HuH-7.5 (cell line): ENCODE measurements around the gene ADK.
A peak's percentile ranks its signal among the peaks of the same experiment; 100 is the strongest.
"Not testable (repeated sequence)": the region's sequence is repeated elsewhere in the genome, so short reads cannot be mapped to it uniquely, and the experiment has no call there.

Source experiments
- DNase-seq: peaks from one replicate; pipeline ENCODE4 v3.0.0; 2011; ENCODE audit warnings: low spot score

ADK gene

DNA sequence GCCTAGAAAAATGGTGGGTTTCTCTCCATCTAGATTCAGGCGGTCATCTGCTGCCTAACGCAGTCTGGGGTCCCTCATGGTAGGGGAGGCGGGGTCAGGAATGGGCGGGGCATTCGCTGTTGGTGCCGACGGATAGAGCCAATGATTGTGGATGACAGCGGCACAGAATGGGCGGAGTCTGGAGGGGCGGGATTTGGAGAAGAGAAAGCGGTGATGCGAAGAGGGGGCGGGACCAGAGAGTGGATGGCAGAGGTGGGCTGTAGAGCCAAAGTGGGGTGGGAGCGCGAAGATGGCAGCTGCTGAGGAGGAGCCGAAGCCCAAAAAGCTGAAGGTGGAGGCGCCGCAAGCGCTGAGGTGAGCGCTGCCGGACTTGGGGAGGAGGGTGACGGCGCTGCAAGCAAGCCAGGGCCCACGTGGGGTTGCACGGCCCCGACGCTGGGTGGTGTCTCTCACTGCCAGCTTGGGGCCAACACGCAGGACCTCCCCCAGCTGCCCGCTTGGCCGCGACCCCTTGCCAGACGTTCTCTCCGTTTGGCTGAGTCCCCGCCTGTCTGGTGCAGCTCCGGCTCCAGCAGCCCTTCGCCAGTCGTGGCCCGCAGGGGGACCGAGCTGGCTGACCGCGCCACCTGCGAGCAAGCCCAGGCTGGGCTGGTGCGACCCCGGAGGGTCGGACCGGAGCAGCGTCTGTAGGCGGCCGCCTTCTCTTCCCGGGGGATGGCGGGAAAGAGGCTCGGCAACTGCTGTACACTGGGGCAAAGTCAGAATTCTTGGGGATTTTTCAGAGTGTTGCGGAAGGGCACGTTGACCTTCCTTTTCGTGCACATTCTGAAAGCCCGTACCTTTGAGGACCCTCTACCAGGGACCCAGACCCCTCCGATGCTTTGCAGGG, at the start of gene ADK:
TSS of gene ADK (plus strand) at position 232 of the 889 bp plus-strand sequence. CDS start at position 290, 58 bp downstream.
- peak; percentile 76 for DNase-seq

- DNase-seq: peak; percentile 18
Measured at GRCh38 chr10:74103560-74104258, 47.3 kb upstream of the ADK start.

DNA sequence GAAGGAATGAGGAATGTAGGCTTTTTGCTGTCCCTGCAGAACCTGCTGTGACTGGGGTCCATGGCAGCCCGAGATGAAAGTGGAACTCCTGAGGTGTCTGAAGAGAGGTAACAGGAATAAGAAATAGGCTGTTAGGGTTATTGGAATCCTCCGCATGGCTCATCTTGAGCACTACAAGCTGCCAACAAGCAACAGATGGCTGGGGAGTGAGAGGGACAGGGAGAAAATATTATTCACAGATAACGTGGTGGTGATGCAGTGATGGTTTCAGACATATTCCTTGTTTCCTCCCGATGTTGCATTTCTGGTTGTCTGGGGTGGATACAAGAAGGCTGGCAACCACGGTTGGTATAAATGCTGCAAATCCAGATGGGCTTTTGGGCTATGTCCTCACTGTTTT, 46.5 kb upstream of the ADK start:
- DNase-seq: no peak

DNA sequence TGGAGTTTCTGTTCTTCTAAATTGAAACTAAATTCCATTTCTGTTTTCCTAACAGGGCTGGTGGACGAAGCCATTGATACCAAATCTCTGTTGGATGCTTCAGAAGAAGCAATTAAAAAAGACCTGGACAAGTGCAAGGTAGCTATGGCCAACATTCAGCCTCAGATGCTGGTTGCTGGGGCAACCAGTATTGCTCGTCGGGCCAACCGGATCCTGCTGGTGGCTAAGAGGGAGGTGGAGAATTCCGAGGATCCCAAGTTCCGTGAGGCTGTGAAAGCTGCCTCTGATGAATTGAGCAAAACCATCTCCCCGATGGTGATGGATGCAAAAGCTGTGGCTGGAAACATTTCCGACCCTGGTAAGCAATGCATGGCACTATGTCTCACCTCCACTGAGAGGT, 46.0 kb upstream of the ADK start:
- no peak for DNase-seq

- DNase-seq: no peak
Measured at GRCh38 chr10:74107391-74107790, 43.6 kb upstream of the ADK start.

DNA sequence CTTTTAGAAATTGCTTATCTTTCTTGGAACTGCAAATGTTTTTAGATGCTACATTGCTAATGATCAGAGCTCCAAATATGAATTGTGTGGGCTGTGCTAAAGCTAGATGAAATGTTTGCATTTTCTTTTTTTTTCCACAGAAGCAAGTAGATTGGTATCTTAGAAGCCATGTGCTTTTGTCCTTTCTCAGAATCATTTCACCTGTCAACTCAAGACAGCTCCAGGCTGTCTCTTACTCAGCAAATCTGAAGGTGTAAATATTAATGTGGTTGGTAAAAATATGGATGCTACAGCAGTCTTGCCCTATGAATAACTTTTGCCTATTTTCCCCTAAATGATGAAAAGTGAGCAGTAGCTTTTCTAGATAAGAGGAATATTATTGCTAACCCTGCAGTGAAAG, 41.6 kb upstream of the ADK start:
- DNase-seq: no peak

GRCh38 chr10:74110120-74110519, 40.9 kb upstream of the ADK start:
- no peak for DNase-seq

DNA sequence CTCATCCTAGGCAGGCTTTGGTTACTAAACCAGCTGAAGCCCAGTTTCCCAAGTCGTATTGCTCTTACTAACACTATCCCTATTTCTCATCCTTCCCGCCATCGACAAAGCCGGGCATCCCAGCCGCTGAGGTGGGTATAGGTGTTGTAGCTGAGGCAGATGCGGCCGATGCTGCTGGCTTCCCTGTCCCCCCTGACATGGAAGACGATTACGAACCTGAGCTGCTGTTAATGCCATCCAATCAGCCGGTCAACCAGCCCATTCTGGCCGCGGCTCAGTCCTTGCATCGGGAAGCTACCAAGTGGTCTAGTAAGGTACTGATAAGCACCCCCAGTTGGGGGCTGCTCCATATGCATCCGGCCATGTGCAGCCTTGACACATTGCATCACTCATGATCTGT, 39.2 kb upstream of the ADK start:
- no peak for DNase-seq

GRCh38 chr10:74113546-74113945, 37.5 kb upstream of the ADK start:
- no peak for DNase-seq

DNA sequence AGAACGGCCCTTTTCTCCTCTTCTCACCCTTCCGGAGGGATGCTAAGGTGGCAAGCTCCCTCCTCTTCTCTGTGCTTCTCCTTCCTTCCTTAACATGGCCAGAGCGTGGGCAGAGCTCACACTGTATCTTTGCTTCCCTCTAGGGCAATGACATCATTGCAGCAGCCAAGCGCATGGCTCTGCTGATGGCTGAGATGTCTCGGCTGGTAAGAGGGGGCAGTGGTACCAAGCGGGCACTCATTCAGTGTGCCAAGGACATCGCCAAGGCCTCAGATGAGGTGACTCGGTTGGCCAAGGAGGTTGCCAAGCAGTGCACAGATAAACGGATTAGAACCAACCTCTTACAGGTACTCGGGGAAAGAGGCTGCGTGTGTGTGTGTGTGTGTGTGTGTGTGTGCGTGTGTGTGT, 37.0 kb upstream of the ADK start:
- DNase-seq: no peak

DNA sequence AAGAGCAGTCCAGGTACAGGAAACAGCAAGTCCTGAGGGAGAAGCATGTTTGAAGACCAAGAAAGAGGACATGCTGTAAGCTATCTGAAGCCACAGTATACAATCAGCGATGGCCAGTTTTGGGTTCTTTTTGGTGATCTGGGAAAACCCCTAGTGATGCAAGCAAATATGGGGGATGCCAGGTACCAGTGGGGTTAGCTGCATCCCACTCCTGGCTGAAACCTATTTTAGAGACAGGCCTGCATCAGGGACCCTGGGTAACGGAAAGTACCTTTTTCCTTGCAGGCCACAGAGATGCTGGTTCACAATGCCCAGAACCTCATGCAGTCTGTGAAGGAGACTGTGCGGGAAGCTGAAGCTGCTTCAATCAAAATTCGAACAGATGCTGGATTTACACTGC, 33.3 kb upstream of the ADK start:
- DNase-seq: no peak

DNA sequence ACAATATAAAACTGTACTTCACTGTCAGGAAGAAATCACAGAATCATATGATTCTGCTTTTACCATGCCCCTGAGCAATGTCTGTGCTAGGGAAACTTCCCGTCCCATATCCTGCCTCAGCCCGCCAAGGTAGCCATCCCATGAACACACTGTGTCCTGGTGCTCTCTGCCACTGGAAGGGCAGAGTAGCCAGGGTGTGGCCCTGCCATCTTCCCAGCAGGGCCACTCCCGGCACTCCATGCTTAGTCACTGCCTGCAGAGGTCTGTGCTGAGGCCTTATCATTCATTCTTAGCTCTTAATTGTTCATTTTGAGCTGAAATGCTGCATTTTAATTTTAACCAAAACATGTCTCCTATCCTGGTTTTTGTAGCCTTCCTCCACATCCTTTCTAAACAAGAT, 32.2 kb upstream of the ADK start:
- no peak for DNase-seq

GRCh38 chr10:74120911-74121310, 30.1 kb upstream of the ADK start:
- DNase-seq: no peak

GRCh38 chr10:74121368-74121767, 29.7 kb upstream of the ADK start:
- no peak for DNase-seq

- no peak for DNase-seq
Measured at GRCh38 chr10:74122060-74122459, 29.0 kb upstream of the ADK start.

GRCh38 chr10:74123081-74123480, 27.9 kb upstream of the ADK start:
- no peak for DNase-seq

DNA sequence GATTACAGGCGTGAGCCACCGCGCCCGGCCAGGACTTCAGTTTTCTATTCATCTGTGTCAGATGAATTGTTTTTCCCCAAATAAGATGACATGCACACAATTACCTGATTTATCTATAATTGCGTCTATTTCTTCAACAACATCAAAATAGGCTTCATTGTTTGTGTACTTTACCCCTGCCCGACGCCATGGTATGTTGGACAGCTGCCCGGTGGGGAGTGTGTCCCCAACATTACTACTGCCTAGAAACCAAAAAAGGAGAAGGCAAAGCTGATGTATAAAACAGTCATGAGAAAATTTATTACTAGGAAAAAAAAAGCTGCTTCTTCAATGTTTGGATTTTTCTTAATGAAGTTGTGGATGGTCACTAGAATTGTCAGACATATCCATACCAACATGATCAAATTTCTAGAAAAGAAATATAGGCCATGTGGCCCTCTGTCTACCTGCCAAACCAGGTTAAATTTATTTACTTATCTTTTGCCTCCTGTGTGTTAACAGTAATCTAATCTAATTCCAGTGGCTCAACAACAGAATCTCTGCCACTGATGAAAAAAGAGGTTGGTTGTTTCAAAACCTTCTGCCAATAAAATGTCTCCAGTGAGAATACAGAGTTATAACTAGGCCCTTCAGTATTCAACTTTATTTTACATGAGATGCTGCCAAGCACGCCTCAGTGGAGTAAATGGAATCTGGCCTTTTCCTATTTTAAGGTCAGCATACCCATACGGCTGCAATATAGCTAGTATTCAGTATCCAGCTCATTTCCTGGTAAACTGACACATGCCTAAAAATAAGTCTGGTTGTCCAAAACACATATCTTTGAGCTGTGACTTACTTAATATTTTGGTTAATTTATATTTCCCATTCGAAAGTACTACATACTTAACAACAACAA, 16.8 kb upstream of the ADK start:
- no peak for DNase-seq

DNA sequence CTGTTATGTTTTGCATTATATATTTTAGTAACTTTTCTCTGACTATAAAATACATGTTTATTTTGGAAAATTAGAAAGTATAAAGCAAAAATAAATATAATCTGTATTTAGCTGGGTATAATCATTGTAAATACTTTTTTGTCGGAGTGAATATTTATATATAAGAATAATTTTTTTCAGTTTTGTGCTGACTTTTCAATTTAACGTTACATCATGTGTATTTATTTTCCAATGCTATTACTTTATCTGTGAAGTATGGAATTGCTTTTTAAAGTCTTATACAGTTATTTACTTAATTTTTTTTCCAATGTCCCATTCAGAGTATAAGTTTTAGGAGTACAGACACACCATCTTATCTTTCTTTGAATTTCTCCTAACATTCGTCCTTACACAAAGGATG, 15.6 kb upstream of the ADK start:
- DNase-seq: no peak

- DNase-seq: no peak
Measured at GRCh38 chr10:74137992-74138391, 13.0 kb upstream of the ADK start.

- not testable (repeated sequence) for DNase-seq
Measured at GRCh38 chr10:74138596-74138995, 12.4 kb upstream of the ADK start.

DNA sequence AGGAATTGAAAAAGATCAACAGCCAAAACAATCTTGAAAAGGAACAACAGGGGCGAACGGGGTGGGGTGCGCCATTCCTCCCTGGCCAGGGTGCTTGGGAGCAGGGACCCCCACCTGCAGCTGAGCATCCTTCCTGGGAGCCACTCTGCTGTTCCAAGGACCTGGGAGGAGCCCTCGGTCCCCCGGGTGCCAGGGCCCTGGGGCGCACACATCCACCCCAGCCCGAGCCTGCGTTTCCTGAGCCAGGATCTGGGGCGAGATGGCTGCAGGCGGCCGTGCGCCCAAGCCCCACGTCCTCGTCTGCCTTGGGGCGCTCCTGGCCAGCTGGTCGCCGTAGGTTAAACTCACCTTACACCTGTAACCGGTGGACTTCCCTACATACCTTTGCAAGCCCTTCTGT, 11.0 kb upstream of the ADK start:
- no peak for DNase-seq

- DNase-seq: no peak
Measured at GRCh38 chr10:74140553-74140952, 10.5 kb upstream of the ADK start.
